ENCODE measurements around the gene BARHL2.

GRCh38 chr1:90729504-90730242, 12.6 kb upstream of the BARHL2 start:
- TF ChIP-seq CTCF (IDR thresholded peaks at IDR 0.05; ENCODE audit: low read length): no peak
- TF ChIP-seq EZH2 (optimal IDR thresholded peaks at IDR 0.05; ENCODE audit: low read depth, low read length): no peak
